NCI-H524 (cell line): ENCODE results near the gene RNPC3.
"Not testable (repeated sequence)": the region's sequence is repeated elsewhere in the genome, so short reads cannot be mapped to it uniquely, and the experiment has no call there.

ENCODE experiments used
- DNase-seq, 2 experiments: peaks; one replicate each; lab custom pipeline; 2025; lab: John Stamatoyannopoulos, UW

Gene RNPC3

DNA sequence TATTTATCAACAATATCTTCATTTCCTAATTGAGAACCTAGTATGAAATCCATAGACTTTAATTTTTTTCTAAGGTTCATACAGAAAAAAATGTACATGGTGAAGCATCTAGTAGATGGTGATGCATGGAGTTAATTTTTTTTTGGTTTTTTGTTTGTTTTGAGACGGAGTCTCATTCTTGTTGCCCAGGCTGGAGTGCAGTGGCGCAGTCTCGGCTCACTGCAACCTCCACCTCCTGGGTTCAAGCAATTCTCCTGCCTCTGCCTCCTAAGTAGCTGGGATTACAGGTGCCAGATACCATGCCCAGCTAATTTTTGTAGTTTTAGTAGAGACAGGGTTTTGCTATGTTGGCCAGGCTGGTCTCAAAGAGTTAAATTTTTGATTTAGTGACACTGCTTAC, 35.6 kb downstream of the RNPC3 start:
- not testable (repeated sequence) for DNase-seq

DNA sequence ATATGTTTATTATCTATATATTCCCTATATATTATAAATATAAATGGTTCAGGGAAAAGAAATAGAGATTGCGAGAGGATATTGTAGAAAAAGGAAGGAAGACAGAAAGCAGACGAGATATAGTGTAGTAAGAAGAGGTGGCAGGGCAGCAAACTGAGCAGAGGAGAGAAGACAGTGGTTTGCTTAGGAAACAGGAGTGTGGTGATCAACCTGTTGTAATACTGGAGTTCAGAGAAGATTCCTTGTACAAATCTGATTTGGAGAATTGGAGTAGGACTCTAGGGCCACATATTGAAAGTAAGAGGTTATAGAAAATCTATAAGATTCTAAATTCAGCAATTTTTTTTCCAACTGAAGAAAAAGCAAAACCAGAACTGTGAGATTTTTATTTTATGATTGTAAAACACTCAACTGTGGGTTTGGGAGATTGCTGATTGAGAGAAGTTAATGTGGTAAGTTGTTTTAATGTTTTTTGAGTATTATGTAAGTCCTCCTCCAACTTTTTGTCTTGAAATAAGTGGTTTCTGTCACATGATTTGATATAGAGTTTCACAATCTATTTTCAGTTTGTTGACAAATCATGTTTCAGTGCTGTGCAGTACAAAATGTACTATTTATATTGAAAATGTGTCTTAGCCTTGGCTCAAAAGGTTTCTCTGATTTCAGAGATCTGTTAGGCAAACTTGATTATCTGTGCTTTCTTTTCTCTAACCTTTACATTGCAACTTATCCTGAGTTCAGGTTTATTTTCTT, 36.3 kb downstream of the RNPC3 start:
- no peak for DNase-seq

- DNase-seq: no peak
These were observed 37.6 kb downstream of the RNPC3 start for GRCh38 chr1:103563056-103563455.

DNA sequence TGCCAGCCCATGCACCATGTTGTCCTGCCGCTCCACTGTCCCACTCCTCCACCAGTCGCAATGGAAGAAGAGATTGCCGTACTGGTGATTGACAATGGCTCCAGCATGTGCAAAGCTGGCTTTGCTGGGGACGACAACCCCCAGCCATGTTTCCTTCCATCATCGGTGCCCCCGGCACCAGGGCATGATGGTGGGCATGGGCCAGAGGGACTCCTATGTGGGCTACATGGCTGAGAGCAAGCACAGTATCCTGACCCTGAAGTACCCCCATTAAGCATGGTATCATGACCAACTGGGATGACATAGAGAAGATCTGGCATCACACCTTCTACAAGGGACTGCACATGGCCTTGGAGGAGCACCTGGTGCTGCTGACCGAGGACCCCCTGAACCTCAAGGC, 44.0 kb downstream of the RNPC3 start:
- no peak for DNase-seq

DNA sequence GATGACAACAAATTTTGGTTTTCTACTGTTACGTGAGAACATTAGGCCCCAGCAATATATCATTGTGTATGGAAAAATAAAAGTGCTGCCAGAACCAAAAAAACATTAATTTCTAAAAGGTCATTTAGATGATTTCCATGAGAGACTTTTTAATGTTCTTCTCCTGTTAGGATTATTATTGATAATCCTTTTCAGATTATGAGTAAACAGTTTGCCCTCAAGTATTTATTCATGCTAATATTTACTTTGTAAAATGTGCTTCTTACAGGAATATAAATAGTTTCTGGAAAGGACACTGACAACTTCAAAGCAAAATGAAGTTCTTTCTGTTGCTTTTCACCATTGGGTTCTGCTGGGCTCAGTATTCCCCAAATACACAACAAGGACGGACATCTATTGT, 45.8 kb downstream of the RNPC3 start, which contains the start of gene AMY2B:
Gene AMY2B, plus strand, starts transcription at position 301 of the 400 bp plus-strand sequence. Its CDS starts 14 bp downstream, at position 315.
- not testable (repeated sequence) for DNase-seq

- no peak for DNase-seq
These were observed 50.6 kb downstream of the RNPC3 start for GRCh38 chr1:103576065-103576464.

DNA sequence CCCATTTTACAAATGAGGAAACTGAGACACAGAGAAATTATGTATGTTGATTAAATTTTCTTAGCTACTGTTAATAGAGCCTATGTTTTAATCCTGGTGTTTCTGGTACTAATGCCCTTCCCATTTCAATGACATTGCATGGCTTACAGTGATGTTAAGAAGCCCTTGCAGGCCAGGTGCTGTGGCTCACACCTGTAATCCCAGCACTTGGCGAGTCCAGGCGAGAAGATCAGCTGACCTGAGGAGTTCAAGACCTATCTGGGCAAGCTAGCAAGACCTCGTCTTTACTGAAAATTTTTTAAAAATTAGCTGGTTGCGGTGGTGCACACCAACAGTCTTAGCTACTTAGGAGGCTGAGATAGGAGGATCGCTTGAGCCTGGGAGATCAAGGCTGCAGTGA, 51.3 kb downstream of the RNPC3 start:
- not testable (repeated sequence) for DNase-seq

GRCh38 chr1:103582464-103582863, 57.0 kb downstream of the RNPC3 start:
- no peak for DNase-seq

GRCh38 chr1:103583887-103584286, 58.4 kb downstream of the RNPC3 start:
- no peak for DNase-seq

GRCh38 chr1:103584537-103584936, 59.0 kb downstream of the RNPC3 start:
- no peak for DNase-seq

GRCh38 chr1:103602740-103603139, 77.2 kb downstream of the RNPC3 start:
- not testable (repeated sequence) for DNase-seq
